Measurements from ENCODE around the gene PARP15. TPM values are rescaled to one million over a fixed set of nuclear protein-coding genes. Genes with fewer than 3 reads are reported as not detected.

The PARP15 gene
- total RNA-seq, result 0.82 TPM

DNA sequence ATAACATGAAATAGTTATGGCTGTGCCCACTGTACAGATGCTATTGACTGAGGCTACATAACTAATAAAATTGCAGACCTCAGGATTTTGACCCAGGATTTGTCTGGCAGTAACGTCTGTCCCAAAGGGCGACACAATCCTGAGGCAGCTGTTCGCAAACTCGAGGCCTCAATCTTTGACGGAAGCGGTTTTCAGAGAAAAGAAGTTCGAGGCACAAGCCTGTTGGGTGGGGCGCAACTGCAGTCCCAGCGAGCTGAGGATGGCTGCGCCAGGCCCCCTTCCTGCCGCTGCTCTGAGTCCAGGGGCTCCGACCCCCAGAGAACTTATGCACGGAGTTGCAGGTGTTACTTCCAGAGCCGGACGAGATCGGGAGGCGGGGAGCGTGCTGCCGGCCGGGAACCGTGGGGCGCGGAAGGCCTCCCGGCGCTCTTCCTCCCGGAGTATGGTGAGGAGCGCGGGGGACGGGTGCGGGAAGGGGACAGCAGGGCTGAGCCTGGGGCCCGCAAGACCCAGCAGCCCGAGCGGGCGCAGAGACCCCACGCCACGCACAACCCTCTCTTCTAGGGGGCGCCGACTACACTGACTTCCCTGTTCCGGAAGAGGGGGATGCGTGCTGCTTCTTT is at the start of gene PARP15:
Gene PARP15 (plus strand): TSS at position 242 of the 623 bp plus-strand sequence. CDS start 18 bp downstream, at position 260.

DNA sequence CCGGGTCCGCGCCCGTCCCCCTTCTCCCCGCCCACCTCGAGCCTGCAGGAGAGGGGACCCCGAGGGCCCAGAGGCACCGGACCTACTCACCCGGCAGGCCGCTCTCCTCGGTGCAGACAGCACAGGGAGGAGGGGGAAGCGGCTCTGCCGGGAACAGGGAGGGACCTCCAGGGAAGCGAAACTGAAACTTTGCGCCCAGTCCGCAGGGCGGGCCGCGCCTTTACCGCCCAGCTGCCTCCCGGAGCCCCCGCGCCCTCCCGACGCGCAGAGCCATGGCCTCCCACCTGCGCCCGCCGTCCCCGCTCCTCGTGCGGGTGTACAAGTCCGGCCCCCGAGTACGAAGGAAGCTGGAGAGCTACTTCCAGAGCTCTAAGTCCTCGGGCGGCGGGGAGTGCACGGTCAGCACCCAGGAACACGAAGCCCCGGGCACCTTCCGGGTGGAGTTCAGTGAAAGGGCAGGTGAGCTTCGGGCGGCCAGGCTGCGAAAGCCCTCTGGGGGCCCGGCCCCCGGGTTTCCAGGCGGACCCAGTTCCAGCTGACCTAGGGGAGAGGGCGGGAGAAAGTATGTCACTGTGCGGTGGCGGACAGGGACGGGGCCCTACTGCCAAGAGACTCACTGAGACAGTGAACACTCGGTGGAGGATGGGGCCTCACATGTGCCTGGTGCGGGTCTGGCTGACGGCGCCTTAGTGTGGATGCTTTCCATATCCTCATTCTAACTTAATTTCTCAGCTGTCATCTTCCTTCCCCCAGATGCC is 13.1 kb upstream of the PARP15 start, which contains the start of the genes DTX3L and PARP9:
Gene DTX3L (plus strand): TSS at position 184 of the 758 bp plus-strand sequence. CDS start 89 bp downstream, at position 273.
Gene PARP9 (minus strand): TSS at position 146 of the 758 bp plus-strand sequence. CDS start 4,680 bp downstream, outside the sequence.

DNA sequence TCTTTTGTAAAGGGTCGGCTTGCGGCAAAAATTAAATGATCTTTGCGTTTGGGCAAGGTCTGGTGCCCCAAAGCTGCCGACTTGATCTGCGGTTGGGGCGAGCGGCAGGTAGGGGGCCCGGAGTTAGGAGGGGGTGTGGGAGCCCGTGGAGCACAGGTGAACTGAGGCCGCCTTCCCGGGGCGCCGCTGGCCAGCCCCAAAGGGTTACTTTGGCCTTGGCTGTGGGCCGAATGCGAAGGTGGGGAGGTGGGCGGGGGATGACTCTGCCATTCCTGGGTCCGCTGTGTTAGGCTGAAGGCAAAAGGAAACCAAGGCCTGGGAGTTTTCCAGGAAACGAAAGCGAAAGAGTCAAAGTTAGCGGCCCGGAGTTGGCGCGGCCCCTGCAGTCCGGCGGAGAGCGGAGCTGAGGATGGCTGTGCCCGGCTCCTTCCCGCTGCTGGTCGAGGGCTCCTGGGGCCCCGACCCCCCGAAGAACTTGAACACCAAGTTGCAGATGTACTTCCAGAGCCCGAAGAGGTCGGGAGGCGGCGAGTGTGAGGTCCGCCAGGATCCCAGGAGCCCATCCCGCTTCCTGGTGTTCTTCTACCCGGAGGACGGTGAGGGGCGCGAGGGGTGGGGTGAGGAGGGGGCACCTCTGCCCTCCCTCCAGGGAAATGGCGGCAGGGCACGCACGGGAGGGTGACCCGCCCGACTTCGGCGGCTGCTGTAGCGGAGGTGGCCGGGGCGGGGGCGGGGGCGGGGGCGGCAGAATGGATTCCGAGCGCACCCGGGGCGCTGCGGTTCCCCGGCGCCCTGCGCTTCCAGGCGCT is 103.2 kb downstream of the PARP15 start, which contains the start of gene PARP14:
Gene PARP14 (plus strand): TSS at position 365 of the 809 bp plus-strand sequence. CDS start 45 bp downstream, at position 410.

Other genes starting within 250 kb of the PARP15 start
- gene MIX23, start 194.4 kb upstream of the PARP15 start, total RNA-seq, result 22.8 TPM
- 15.4 TPM for gene FAM162A, start 193.5 kb upstream of the PARP15 start, total RNA-seq
- gene WDR5B, start 161.6 kb upstream of the PARP15 start, total RNA-seq, result 8.7 TPM
- 68.6 TPM for gene KPNA1, start 62.7 kb upstream of the PARP15 start, total RNA-seq
- 15.2 TPM for gene PARP9, start 13.3 kb upstream of the PARP15 start, total RNA-seq
- gene DTX3L, start 13.3 kb upstream of the PARP15 start, total RNA-seq, result 13.0 TPM
- 29.6 TPM for gene PARP14, start 103.2 kb downstream of the PARP15 start, total RNA-seq
- gene HSPBAP1, start 216.2 kb downstream of the PARP15 start, total RNA-seq, result 12.5 TPM
- gene SLC49A4, start 217.4 kb downstream of the PARP15 start, total RNA-seq, result 24.1 TPM

All from camera-type eye (tissue), 1 donor.